ENCODE measurements around the gene HPGDS. TPM values are rescaled to one million over a fixed set of nuclear protein-coding genes. Genes with fewer than 3 reads are reported as not detected.
"Not testable (repeated sequence)": the region's sequence is repeated elsewhere in the genome, so short reads cannot be mapped to it uniquely, and the experiment has no call there.

HPGDS gene
- 10 to 100 TPM in 3 of 12 donors, 1 to 10 TPM in 7, not detected in 2; 3.8 to 14.1 (median 7.9) TPM for polyA plus RNA-seq (ENCODE audit: insufficient read length in 12 of 12)
- long read RNA-seq, donor 1, partial matches to known transcripts = 0 of 1 reads
- long read RNA-seq, donor 1, other reads (novel, unspliced or antisense) = 0 of 1 reads
- long read RNA-seq, donor 2, partial matches to known transcripts = 0 of 2 reads
- long read RNA-seq, donor 2, other reads (novel, unspliced or antisense) = 0 of 2 reads
- long read RNA-seq, donor 3, partial matches to known transcripts = 0 of 1 reads
- long read RNA-seq, donor 3, other reads (novel, unspliced or antisense) = 0 of 1 reads
- long read RNA-seq, donor 4 = 0 reads
- long read RNA-seq, donor 5, partial matches to known transcripts = 1,247 of 1,634 reads
- long read RNA-seq, donor 5, other reads (novel, unspliced or antisense) = 385 of 1,634 reads
- long read RNA-seq, donor 6, partial matches to known transcripts = 0 of 3 reads
- long read RNA-seq, donor 6, other reads (novel, unspliced or antisense) = 0 of 3 reads
- long read RNA-seq, donor 7, partial matches to known transcripts = 0 of 1 reads
- long read RNA-seq, donor 7, other reads (novel, unspliced or antisense) = 0 of 1 reads
- long read RNA-seq, donor 8, partial matches to known transcripts = 0 of 2 reads
- long read RNA-seq, donor 8, other reads (novel, unspliced or antisense) = 0 of 2 reads
- long read RNA-seq, donor 9, partial matches to known transcripts = 0 of 3 reads
- long read RNA-seq, donor 9, other reads (novel, unspliced or antisense) = 0 of 3 reads
- long read RNA-seq, donor 10, transcript HPGDS-201 (6 exons, 1,636 nt) = major isoform, 8 of 8 reads
- long read RNA-seq, donor 10, partial matches to known transcripts = 0 of 8 reads
- long read RNA-seq, donor 10, other reads (novel, unspliced or antisense) = 0 of 8 reads
- long read RNA-seq, donor 11, partial matches to known transcripts = 0 of 1 reads
- long read RNA-seq, donor 11, other reads (novel, unspliced or antisense) = 0 of 1 reads

GRCh38 chr4:94342694-94343093, at the start of gene HPGDS:
HPGDS (minus strand) TSS chr4:94342836; CDS start chr4:94334629, 8,207 bp downstream.
- DNase-seq = no peak

- DNase-seq = no peak
These were observed 48.3 kb upstream of the HPGDS start for GRCh38 chr4:94390804-94391410.

GRCh38 chr4:94389595-94390267, 47.1 kb upstream of the HPGDS start:
- no peak for DNase-seq

- not testable (repeated sequence) for DNase-seq
These were observed 45.3 kb upstream of the HPGDS start for GRCh38 chr4:94387965-94388364.

- DNase-seq = not testable (repeated sequence)
These were observed 42.8 kb upstream of the HPGDS start for GRCh38 chr4:94385452-94385851.

- DNase-seq = not testable (repeated sequence)
These were observed 40.3 kb upstream of the HPGDS start for GRCh38 chr4:94382891-94383290.

GRCh38 chr4:94378047-94378446, 35.4 kb upstream of the HPGDS start:
- peak; percentile 45 for DNase-seq

- no peak for DNase-seq
These were observed 34.7 kb upstream of the HPGDS start for GRCh38 chr4:94377294-94377693.

GRCh38 chr4:94375364-94375763, 32.7 kb upstream of the HPGDS start:
- DNase-seq = no peak

- DNase-seq = no peak
These were observed 31.1 kb upstream of the HPGDS start for GRCh38 chr4:94373752-94374151.

- peak; percentile 67 for DNase-seq
These were observed 30.4 kb upstream of the HPGDS start for GRCh38 chr4:94372991-94373390.

GRCh38 chr4:94372228-94372978, 29.8 kb upstream of the HPGDS start:
- DNase-seq = no peak

- DNase-seq = no peak
These were observed 28.7 kb upstream of the HPGDS start for GRCh38 chr4:94371290-94371689.

GRCh38 chr4:94370533-94371254, 28.1 kb upstream of the HPGDS start:
- peak; percentile 68 for DNase-seq

- DNase-seq = no peak
These were observed 26.4 kb upstream of the HPGDS start for GRCh38 chr4:94369046-94369445.

GRCh38 chr4:94368459-94368858, 25.8 kb upstream of the HPGDS start:
- no peak for DNase-seq

GRCh38 chr4:94365304-94365703, 22.7 kb upstream of the HPGDS start:
- DNase-seq = no peak

GRCh38 chr4:94364527-94364926, 21.9 kb upstream of the HPGDS start:
- DNase-seq = no peak

- DNase-seq = no peak
These were observed 20.6 kb upstream of the HPGDS start for GRCh38 chr4:94363136-94363655.

- peak; percentile 84 for DNase-seq
These were observed 17.2 kb upstream of the HPGDS start for GRCh38 chr4:94359838-94360237.
